ENCODE data around the gene RMND1. TPM values are rescaled to one million over a fixed set of nuclear protein-coding genes. Genes with fewer than 3 reads are reported as not detected.

Gene RMND1
- total RNA-seq, 1 donor from 2014 or later: 67.0 TPM

GRCh38 chr6:151440930-151441329, 11.0 kb downstream of the RMND1 start:
- H3K4me3 Mint-ChIP-seq (ENCODE audit: unreplicated experiment): no peak overlapping the region
- no peak for TF ChIP-seq CTCF (IDR thresholded peaks at IDR 0.05; ENCODE audit: partially characterized antibody, unreplicated experiment)
- no peaks in the 10 kb centered on the region for H3K27me3 Mint-ChIP-seq (ENCODE audit: unreplicated experiment)
- H3K4me1 Mint-ChIP-seq (ENCODE audit: low read depth, unreplicated experiment): peaks cover 10% of the 10 kb centered on the region
- H3K27ac Mint-ChIP-seq (ENCODE audit: unreplicated experiment): no peak overlapping the region
- DNase-seq: no peak
- H3K36me3 Mint-ChIP-seq (ENCODE audit: unreplicated experiment): no peaks in the 10 kb centered on the region
- H3K9me3 Mint-ChIP-seq (ENCODE audit: unreplicated experiment): no peaks in the 10 kb centered on the region

GRCh38 chr6:151440498-151440897, 11.4 kb downstream of the RMND1 start:
- Mint-ChIP-seq H3K4me1 (ENCODE audit: low read depth, unreplicated experiment) (peaks cover 10% of the 10 kb centered on the region), H3K27ac (ENCODE audit: unreplicated experiment) (no peak overlapping the region), H3K4me3 (ENCODE audit: unreplicated experiment) (no peak overlapping the region)

GRCh38 chr6:151437401-151437800, 14.5 kb downstream of the RMND1 start:
- no peaks in the 10 kb centered on the region for H3K36me3 Mint-ChIP-seq (ENCODE audit: unreplicated experiment)
- peaks cover 10% of the 10 kb centered on the region for H3K4me1 Mint-ChIP-seq (ENCODE audit: low read depth, unreplicated experiment)
- H3K4me3 Mint-ChIP-seq (ENCODE audit: unreplicated experiment): no peak overlapping the region
- no peaks in the 10 kb centered on the region for H3K27me3 Mint-ChIP-seq (ENCODE audit: unreplicated experiment)
- DNase-seq: no peak
- no peaks in the 10 kb centered on the region for H3K9me3 Mint-ChIP-seq (ENCODE audit: unreplicated experiment)
- no peak for TF ChIP-seq CTCF (IDR thresholded peaks at IDR 0.05; ENCODE audit: partially characterized antibody, unreplicated experiment)
- no peak overlapping the region for H3K27ac Mint-ChIP-seq (ENCODE audit: unreplicated experiment)

More at GRCh38 chr6:151440498-151440897, 11.4 kb downstream of the RMND1 start:
- no peak for TF ChIP-seq CTCF (IDR thresholded peaks at IDR 0.05; ENCODE audit: partially characterized antibody, unreplicated experiment)
- no peaks in the 10 kb centered on the region for H3K9me3 Mint-ChIP-seq (ENCODE audit: unreplicated experiment)
- H3K36me3 Mint-ChIP-seq (ENCODE audit: unreplicated experiment): no peaks in the 10 kb centered on the region
- no peak for DNase-seq
- H3K27me3 Mint-ChIP-seq (ENCODE audit: unreplicated experiment): no peaks in the 10 kb centered on the region

GRCh38 chr6:151436802-151437201, 15.1 kb downstream of the RMND1 start:
- Mint-ChIP-seq H3K36me3 (ENCODE audit: unreplicated experiment) (no peaks in the 10 kb centered on the region), H3K27me3 (ENCODE audit: unreplicated experiment) (no peaks in the 10 kb centered on the region), H3K27ac (ENCODE audit: unreplicated experiment) (no peak overlapping the region), H3K4me1 (ENCODE audit: low read depth, unreplicated experiment) (peaks cover 10% of the 10 kb centered on the region), H3K9me3 (ENCODE audit: unreplicated experiment) (no peaks in the 10 kb centered on the region), H3K4me3 (ENCODE audit: unreplicated experiment) (no peak overlapping the region)
- DNase-seq: no peak
- no peak for TF ChIP-seq CTCF (IDR thresholded peaks at IDR 0.05; ENCODE audit: partially characterized antibody, unreplicated experiment)

GRCh38 chr6:151436300-151436699, 15.6 kb downstream of the RMND1 start:
- no peak for TF ChIP-seq CTCF (IDR thresholded peaks at IDR 0.05; ENCODE audit: partially characterized antibody, unreplicated experiment)
- H3K4me1 Mint-ChIP-seq (ENCODE audit: low read depth, unreplicated experiment): peaks cover 10% of the 10 kb centered on the region
- peaks cover under 1% of the 10 kb centered on the region for H3K36me3 Mint-ChIP-seq (ENCODE audit: unreplicated experiment)
- H3K27ac Mint-ChIP-seq (ENCODE audit: unreplicated experiment): no peak overlapping the region
- no peaks in the 10 kb centered on the region for H3K9me3 Mint-ChIP-seq (ENCODE audit: unreplicated experiment)
- no peaks in the 10 kb centered on the region for H3K27me3 Mint-ChIP-seq (ENCODE audit: unreplicated experiment)
- DNase-seq: no peak
- no peak overlapping the region for H3K4me3 Mint-ChIP-seq (ENCODE audit: unreplicated experiment)
